EL (cell line): ENCODE results near the gene CDS1.
"Not testable (repeated sequence)": the region's sequence is repeated elsewhere in the genome, so short reads cannot be mapped to it uniquely, and the experiment has no call there.

Experiments used
- DNase-seq: peaks from one replicate; pipeline ENCODE4 v3.0.0-alpha.2; 2016

The CDS1 gene

GRCh38 chr4:84677093-84677492 lies 94.2 kb downstream of the CDS1 start:
- DNase-seq, result no peak

DNA sequence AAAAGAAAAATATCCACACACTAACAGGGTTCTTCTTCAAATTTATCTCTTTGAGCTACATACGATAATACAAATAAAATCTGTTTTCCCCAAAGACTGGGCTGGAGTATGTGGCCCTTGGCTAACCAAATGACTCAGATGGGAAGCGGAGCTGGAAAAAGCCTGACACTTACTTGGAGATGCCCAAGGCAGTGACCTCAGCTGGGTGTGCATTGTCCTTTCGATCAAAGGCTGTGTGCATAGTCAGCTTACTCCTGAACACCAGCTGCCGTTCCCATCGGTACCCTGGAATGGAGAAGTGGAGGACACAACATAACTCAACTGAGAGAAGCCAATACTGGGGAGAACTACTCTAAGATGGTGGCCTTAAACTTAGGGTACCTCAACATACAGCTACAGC lies 95.1 kb downstream of the CDS1 start:
- no peak for DNase-seq

DNA sequence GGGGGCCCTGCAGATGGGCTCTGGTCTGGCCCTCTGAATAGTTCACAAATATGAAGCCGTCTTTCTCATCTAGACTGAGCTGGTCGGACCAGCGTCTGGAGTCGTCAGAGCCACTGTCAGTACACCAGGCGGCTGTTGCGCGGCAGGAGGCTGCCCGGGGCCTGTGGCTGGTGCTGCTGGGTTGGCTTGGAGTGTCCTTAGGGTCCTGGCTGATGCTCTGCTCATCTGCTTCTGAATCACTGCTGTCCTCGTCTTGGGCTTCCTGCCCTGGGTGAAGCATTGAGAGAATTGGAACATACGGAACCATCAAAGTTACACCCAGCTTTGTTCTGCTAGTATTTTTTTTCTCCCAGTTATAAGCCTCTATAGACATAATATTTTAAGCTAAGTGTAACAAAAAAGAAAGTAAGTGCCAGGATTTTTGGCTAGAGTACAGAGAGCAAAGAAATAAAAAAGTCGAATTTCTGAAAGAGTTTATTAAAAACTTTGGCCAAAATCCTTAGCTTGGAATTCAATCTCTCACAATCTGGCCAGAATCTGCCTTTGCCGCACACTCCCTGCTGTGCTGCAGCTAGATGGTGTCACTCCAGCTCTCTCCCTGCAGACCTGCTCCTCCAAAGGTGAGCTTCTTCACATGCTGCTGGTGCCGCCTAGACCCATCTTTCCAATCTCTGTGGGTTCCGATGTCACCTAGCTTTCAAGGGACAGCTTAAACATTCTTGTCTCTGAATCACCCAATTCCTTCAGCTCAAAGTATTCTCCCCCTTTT lies 96.2 kb downstream of the CDS1 start:
- no peak for DNase-seq

- DNase-seq, result no peak
Measured at GRCh38 chr4:84680956-84681355, 98.0 kb downstream of the CDS1 start.

GRCh38 chr4:84681486-84682274 lies 98.8 kb downstream of the CDS1 start:
- peak; percentile 73 for DNase-seq

DNA sequence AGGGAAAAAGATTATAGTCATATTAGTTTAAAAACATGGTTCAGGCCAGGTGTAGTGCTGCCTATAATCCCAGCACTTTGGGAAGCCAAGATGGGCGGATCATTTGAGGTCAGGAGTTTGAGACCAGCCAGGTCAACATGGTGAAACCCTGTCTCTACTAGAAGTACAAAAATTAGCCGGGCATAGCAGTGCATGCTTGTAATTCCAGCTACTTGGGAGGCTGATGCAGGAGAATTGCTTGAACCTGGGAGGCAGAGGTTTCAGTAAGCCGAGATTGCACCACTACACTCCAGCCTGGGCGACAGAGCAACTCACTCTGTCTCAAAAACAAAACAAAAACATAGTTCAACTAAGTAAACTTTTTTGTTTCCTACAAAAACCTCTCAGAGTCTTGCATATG lies 99.7 kb downstream of the CDS1 start:
- DNase-seq, result not testable (repeated sequence)

DNA sequence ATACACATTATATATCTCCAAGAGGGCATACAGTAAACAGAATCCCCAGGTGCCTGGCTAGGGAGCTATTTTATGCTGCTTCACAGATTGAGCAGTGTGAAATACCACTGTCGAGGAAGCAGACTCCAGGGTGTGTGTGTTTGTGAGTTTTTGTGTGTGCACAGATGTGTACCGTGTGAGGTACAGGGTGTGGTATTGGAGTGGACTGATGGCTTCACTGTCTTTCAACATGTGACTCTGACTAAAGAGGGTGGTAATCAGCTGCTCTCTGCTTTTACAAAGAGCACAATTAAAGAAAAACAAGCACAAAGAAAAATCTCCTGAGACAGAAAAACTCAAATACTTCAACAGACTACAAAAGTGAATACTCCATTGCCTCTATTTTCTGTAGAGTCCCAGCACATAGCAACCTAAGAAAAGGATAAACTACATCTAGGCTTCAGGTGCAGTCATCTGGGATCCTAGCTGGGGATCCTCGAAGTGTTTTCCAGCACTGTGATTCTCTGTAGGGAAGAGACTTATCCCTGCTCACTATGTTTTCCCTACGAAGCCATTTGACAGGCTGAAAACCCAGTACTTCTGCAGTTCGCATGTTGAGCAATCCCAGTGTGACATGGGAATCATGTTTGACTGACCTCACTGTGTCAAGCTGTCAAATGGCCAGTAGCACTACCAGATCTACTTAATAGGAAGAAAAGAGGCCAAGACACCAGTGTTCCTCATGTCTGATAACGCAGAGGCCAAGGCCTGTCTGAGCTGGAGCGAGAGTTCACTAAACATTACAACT lies 100.3 kb downstream of the CDS1 start:
- DNase-seq, result no peak

DNA sequence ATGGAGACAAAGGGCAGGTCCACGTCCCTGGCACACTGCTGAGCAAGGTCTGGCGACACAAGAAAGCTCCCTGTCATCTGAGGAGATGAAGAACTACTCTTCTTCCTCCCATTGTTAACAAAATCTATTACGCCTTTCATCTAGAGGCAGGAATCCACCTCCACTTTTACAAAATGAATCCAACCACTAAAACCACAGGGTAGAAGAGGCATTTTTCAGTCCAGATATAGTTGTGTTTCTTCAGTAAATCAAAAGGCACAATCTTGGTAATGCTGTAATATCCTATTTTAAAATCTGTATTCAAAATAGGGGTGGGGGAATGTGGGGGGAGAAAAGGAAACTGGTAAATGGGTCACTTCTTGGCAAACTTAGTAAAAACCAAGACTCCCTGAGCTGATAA lies 101.4 kb downstream of the CDS1 start:
- DNase-seq, result no peak

GRCh38 chr4:84685105-84685504 lies 102.2 kb downstream of the CDS1 start:
- no peak for DNase-seq

DNA sequence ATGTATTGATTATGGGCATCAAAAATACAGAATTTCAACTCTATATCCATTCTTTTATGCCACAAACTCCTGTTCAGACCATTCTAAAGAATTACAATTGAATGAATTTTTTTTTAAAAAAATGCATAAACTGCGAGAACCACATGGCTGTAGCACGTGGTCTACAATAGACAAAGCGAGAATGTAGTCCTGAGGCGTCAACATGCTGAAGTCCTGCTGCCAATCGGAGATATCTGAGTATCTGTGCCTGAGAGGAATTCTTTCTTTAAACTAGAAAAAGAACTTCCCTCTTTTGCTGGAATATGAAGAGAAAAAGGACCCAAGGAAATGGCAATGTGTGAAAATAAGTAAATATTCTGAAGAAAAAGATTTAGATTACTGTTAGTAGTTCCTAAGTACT lies 105.7 kb downstream of the CDS1 start:
- DNase-seq, result no peak

DNA sequence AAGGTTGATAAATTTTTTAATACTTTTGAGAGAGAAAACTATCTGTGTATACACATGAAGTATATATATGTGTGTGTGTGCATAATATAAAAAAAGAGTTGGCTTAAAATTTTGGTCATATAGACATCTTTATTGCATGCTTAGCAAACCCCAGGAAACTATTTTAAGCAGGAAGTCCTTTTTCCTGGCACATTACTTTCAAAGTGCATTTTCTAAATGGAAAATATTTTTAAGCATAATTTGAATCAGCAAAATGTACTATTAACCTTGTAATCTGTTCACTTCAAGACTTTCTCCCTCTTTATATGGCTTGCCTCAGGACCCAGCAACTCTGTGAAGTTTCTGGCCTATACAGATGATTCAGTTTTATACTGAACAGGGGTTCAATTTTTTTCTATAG lies 106.3 kb downstream of the CDS1 start:
- DNase-seq, result no peak

- DNase-seq, result peak; percentile 25
Measured at GRCh38 chr4:84690481-84690880, 107.6 kb downstream of the CDS1 start.

GRCh38 chr4:84691170-84691691 lies 108.3 kb downstream of the CDS1 start:
- peak; percentile 93 for DNase-seq

DNA sequence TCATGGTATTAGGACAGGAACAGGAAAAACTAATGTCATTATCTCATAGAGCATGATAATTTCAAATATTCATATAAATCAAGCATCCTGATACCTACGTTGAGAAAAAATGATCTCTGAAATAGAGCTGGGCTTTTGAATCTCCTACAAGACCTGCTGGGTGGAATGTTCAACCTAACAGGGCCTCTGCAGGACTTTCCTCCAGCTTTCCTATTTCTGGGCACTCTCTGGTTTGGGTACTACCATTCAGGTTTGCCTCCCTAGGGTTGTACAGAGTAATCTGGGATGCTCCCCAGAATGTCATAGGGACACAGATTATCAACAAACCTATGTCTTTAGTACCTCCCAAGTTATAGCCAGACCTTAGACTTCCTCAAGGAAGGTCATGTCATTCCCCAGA lies 108.9 kb downstream of the CDS1 start:
- no peak for DNase-seq

DNA sequence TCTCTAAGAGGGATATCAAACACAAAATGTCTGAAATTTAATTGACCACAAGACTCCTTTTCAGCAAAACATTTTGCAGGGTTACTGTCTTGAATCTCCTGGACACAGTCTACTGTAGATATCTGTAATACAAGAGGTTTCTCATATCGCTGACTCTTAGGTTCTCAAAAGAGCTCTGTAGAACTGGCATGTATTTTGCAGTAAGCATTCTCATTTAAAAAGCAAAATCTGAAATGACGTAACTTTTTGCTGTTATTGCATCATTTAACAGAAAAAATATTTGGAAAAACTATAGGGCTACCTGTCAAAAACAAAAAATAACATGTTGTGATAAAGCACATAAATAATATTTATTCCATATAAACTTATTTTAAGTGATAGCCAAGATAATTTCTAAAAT lies 114.2 kb downstream of the CDS1 start:
- DNase-seq, result no peak

GRCh38 chr4:84697615-84698201 lies 114.8 kb downstream of the CDS1 start:
- peak; percentile 16 for DNase-seq

DNA sequence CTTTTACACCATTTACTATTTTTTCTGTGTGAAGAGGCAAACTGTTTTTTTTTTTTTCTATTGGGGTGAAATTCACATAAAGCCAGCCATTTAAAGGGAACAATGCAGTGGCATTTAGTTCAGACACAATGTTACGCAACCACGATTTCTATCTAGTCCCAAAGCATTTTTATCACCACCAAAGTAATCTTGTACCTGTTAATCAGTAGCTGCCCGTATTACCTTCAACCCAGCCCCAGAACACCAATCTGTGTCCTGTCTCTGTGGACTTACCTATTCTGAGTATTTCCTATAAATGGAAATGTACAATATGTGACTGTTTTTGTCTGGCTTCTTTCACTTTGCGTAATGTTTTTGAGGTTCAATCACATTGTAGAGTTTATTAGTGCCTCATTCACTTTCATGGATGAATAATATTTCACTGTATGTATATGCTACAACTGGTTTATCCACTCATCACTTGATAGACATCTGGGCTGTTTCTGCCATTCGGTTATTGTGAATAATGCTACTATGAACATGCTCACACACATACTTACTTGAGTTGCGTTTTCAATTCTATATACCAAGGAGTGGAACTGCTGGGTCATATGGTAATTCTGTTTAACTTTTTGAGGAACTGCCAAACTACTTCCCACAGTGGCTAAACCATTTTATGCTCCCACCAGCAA lies 116.2 kb downstream of the CDS1 start:
- no peak for DNase-seq
